ENCODE results near the gene ADAM10. TPM values are rescaled to one million over a fixed set of nuclear protein-coding genes. Genes with fewer than 3 reads are reported as not detected.
A peak's percentile ranks its signal among the peaks of the same experiment; 100 is the strongest.

The ADAM10 gene
- total and polyA plus RNA-seq, 8 donors: 5.8 to 159 (median 17.2) TPM

DNA sequence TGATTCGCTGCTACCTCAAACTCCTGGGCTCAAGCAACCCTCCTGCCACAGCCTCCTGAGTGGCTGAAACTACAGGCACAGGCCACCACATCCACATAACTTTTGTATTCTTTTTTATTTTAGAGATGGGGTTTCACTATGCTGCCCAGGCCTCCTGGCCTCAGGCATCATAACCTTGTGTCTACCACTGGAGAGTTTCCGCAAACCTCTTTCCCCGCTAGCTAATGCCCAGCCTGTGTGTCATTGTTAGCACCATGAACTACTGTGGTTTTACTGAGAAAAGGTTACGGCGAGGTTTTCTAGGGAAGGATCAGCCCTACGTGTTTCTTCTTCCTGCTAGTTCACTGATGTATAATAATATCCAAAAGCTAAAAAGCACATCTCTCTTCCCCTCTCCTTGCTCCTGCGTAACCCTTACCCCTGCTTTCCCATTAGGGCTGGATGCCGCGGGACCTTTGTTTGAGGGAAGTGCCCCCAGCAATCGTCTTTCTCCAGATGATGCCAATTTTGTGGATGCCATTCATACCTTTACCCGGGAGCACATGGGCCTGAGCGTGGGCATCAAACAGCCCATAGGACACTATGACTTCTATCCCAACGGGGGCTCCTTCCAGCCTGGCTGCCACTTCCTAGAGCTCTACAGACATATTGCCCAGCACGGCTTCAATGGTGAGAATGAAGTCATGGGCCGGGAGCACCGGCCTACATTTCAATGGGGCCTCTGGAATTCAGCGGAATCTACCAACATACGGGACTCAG, 204.0 kb downstream of the ADAM10 start:
- 90 to 97% (median 93%) methylated on average over 17 to 18 of the region's 18 CpGs for WGBS, 5 donors
- intact Hi-C loops (cut with DNase I; ENCODE audit: low total_unique reads): no loop called here
- no peak overlapping the region for H3K4me3 ChIP-seq
- TF ChIP-seq POLR2A (IDR thresholded peaks at IDR 0.05): no peak
- no peak for TF ChIP-seq EP300 (IDR thresholded peaks at IDR 0.05)
- TF ChIP-seq POLR2AphosphoS5 (IDR thresholded peaks at IDR 0.05): no peak
- TF ChIP-seq, protein P1, sequence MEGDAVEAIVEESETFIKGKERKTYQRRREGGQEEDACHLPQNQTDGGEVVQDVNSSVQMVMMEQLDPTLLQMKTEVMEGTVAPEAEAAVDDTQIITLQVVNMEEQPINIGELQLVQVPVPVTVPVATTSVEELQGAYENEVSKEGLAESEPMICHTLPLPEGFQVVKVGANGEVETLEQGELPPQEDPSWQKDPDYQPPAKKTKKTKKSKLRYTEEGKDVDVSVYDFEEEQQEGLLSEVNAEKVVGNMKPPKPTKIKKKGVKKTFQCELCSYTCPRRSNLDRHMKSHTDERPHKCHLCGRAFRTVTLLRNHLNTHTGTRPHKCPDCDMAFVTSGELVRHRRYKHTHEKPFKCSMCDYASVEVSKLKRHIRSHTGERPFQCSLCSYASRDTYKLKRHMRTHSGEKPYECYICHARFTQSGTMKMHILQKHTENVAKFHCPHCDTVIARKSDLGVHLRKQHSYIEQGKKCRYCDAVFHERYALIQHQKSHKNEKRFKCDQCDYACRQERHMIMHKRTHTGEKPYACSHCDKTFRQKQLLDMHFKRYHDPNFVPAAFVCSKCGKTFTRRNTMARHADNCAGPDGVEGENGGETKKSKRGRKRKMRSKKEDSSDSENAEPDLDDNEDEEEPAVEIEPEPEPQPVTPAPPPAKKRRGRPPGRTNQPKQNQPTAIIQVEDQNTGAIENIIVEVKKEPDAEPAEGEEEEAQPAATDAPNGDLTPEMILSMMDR (IDR thresholded peaks at IDR 0.05): no peak
- H3K4me1 ChIP-seq: peaks cover 0 to 16% (median 11%) of the 10 kb centered on the region in 4 donors
- no peaks in the 10 kb centered on the region for H3K9me3 ChIP-seq
- no peaks in the 10 kb centered on the region for H3K27me3 ChIP-seq
- no peak overlapping the region for H3K27ac ChIP-seq
- DNase-seq: peak in 1 of 2 donors; percentile 19
- no peaks in the 10 kb centered on the region for H3K36me3 ChIP-seq

- intact Hi-C loops (cut with DNase I; ENCODE audit: low total_unique reads): no loop called here
- H3K4me3 ChIP-seq: no peak overlapping the region
- TF ChIP-seq POLR2AphosphoS5 (IDR thresholded peaks at IDR 0.05): no peak
- TF ChIP-seq, protein P1 (IDR thresholded peaks at IDR 0.05): no peak
- TF ChIP-seq EP300 (IDR thresholded peaks at IDR 0.05): no peak
- TF ChIP-seq POLR2A (IDR thresholded peaks at IDR 0.05): no peak
These were observed 204.8 kb downstream of the ADAM10 start for GRCh38 chr15:58544756-58545155.

GRCh38 chr15:58543664-58544335, 205.7 kb downstream of the ADAM10 start:
- 91 to 96% (median 93%) methylated on average over 17 of the region's 17 CpGs for WGBS, 5 donors
- intact Hi-C loops (cut with DNase I; ENCODE audit: low total_unique reads): no loop called here
- H3K27ac ChIP-seq: no peak overlapping the region
- no peaks in the 10 kb centered on the region for H3K36me3 ChIP-seq
- H3K9me3 ChIP-seq: no peaks in the 10 kb centered on the region
- no peaks in the 10 kb centered on the region for H3K27me3 ChIP-seq
- TF ChIP-seq POLR2AphosphoS5 (IDR thresholded peaks at IDR 0.05) (no peak), EP300 (IDR thresholded peaks at IDR 0.05) (no peak), POLR2A (IDR thresholded peaks at IDR 0.05) (no peak)
- TF ChIP-seq, protein P1 (IDR thresholded peaks at IDR 0.05): no peak
- H3K4me1 ChIP-seq: peaks cover 0 to 16% (median 11%) of the 10 kb centered on the region in 4 donors
- DNase-seq: peak in 1 of 2 donors; percentile 21
- no peak overlapping the region for H3K4me3 ChIP-seq

More at GRCh38 chr15:58544756-58545155, 204.8 kb downstream of the ADAM10 start:
- no peaks in the 10 kb centered on the region for H3K36me3 ChIP-seq
- no peaks in the 10 kb centered on the region for H3K27me3 ChIP-seq
- 93 to 94% (median 93%) methylated on average over 5 of the region's 5 CpGs for WGBS, 5 donors
- H3K9me3 ChIP-seq: no peaks in the 10 kb centered on the region
- peak in 1 of 2 donors; percentile 17 for DNase-seq
- H3K4me1 ChIP-seq: peaks cover 0 to 16% (median 11%) of the 10 kb centered on the region in 4 donors
- H3K27ac ChIP-seq: no peak overlapping the region

- intact Hi-C loops (cut with DNase I; ENCODE audit: low total_unique reads): no loop called here
- peak in 1 of 2 donors; percentile 17 for DNase-seq
- TF ChIP-seq, protein P1 (IDR thresholded peaks at IDR 0.05): no peak
- no peak for TF ChIP-seq EP300 (IDR thresholded peaks at IDR 0.05)
- Histone ChIP-seq H3K36me3 (no peaks in the 10 kb centered on the region), H3K4me1 (peaks cover 0 to 2% (median 0%) of the 10 kb centered on the region in 4 donors), H3K27me3 (no peaks in the 10 kb centered on the region), H3K27ac (no peak overlapping the region), H3K4me3 (no peak overlapping the region), H3K9me3 (no peaks in the 10 kb centered on the region)
- WGBS, 5 donors: 86 to 93% (median 91%) methylated on average over 21 to 22 of the region's 22 CpGs
These were observed 208.0 kb downstream of the ADAM10 start for GRCh38 chr15:58541410-58542087.

All from stomach (tissue), 9 donors.